MM.1S (cell line): ENCODE data around the gene IER2.

Experiments
- DNase-seq: peaks from one replicate; pipeline ENCODE4 v3.0.0-alpha.2; 2015
- H2AFZ ChIP-seq: fragments of 300-600 bp; sonication (generic); 2 replicates; pipeline ENCODE4 v1.6.0; 2016; ENCODE audit warnings: antibody characterized with exemption, low read length
- H3F3A ChIP-seq: fragments of 300-600 bp; sonication (generic); 2 replicates; pipeline ENCODE4 v1.6.1; 2016; ENCODE audit warnings: mild to moderate bottlenecking, antibody characterized with exemption, low read length, moderate library complexity, mixed read lengths; ENCODE audit not compliant: insufficient read depth
- H3K27ac ChIP-seq: fragments of 300-600 bp; sonication (generic); 2 replicates; pipeline ENCODE4 v1.5.1; 2016; ENCODE audit warnings: mild to moderate bottlenecking, low read length
- H3K27me3 ChIP-seq: fragments of 300-600 bp; sonication (generic); replicated peaks from 2 replicates; pipeline ENCODE4 v1.6.0; 2016; ENCODE audit warnings: low read length; ENCODE audit not compliant: insufficient read depth
- H3K36me3 ChIP-seq: fragments of 300-600 bp; sonication (generic); replicated peaks from 2 replicates; pipeline ENCODE4 v1.6.1; 2016; ENCODE audit warnings: mild to moderate bottlenecking, low read length, mixed read lengths; ENCODE audit not compliant: insufficient read depth
- H3K4me1 ChIP-seq: fragments of 300-600 bp; sonication (generic); 2 replicates; pipeline ENCODE4 v1.6.1; 2016; ENCODE audit warnings: low read length, mixed read lengths
- H3K4me2 ChIP-seq: fragments of 300-600 bp; sonication (generic); 2 replicates; pipeline ENCODE4 v1.6.0; 2016; ENCODE audit warnings: low read depth, low read length
- H3K4me3 ChIP-seq: fragments of 300-600 bp; sonication (generic); 2 replicates; pipeline ENCODE4 v1.5.1; 2016; ENCODE audit warnings: low read length, mixed read lengths
- H3K79me2 ChIP-seq: fragments of 300-600 bp; sonication (generic); 2 replicates; pipeline ENCODE4 v1.6.1; 2016; ENCODE audit warnings: mixed run types, low read length, mixed read lengths
- H3K9ac ChIP-seq: fragments of 300-600 bp; sonication (generic); 2 replicates; pipeline ENCODE4 v1.6.1; 2016; ENCODE audit warnings: low read length, mixed read lengths
- H3K9me2 ChIP-seq: fragments of 300-600 bp; sonication (generic); replicated peaks from 2 replicates; pipeline ENCODE4 v1.6.1; 2016; ENCODE audit warnings: mild to moderate bottlenecking, low read length, mixed read lengths; ENCODE audit not compliant: insufficient read depth
- H3K9me3 ChIP-seq: fragments of 300-600 bp; sonication (generic); replicated peaks from 2 replicates; pipeline ENCODE4 v1.6.1; 2016; ENCODE audit warnings: mild to moderate bottlenecking, low read length, mixed read lengths; ENCODE audit not compliant: insufficient read depth
- H4K20me1 ChIP-seq: fragments of 300-600 bp; sonication (generic); 2 replicates; pipeline ENCODE4 v1.6.1; 2016; ENCODE audit warnings: mild to moderate bottlenecking, low read length, moderate library complexity, mixed read lengths; ENCODE audit not compliant: insufficient read depth
- CTCF ChIP-seq: fragments of 300-600 bp; sonication (generic); IDR thresholded peaks from 2 replicates; pipeline ENCODE4 v1.5.1; 2016; ENCODE audit warnings: antibody characterized with exemption, low read length, mixed read lengths
- EZH2 ChIP-seq: fragments of 300-600 bp; sonication (generic); optimal IDR thresholded peaks from 2 replicates; pipeline ENCODE3; 2017; ENCODE audit warnings: low read depth, mild to moderate bottlenecking, antibody characterized with exemption, low read length, mixed read lengths
- EZH2phosphoT487 ChIP-seq: fragments of 300-600 bp; sonication (generic); IDR thresholded peaks from 2 replicates; pipeline ENCODE4 v1.6.1; 2018; ENCODE audit warnings: antibody characterized with exemption, low read length

IER2 gene

GRCh38 chr19:13132471-13133180 is 17.6 kb upstream of the IER2 start:
- H3K9me2 ChIP-seq, result no peaks in the 10 kb centered on the region
- no peaks in the 10 kb centered on the region for H3K9me3 ChIP-seq
- H3K36me3 ChIP-seq, result 0 out of 2 replicates have a peak, but pooled peaks cover 7% of the 10 kb centered on the region
- H3K27ac ChIP-seq, result no peak overlapping the region
- no peaks in the 10 kb centered on the region for H3K27me3 ChIP-seq
- H4K20me1 ChIP-seq, result no peaks in the 10 kb centered on the region
- no peak for DNase-seq
- H2AFZ ChIP-seq, result no peak overlapping the region
- no peaks in the 10 kb centered on the region for H3K4me1 ChIP-seq
- no peak overlapping the region for H3K4me3 ChIP-seq
- H3F3A ChIP-seq, result no peaks in the 10 kb centered on the region
- peaks cover 57% of the 10 kb centered on the region for H3K79me2 ChIP-seq
- TF ChIP-seq EZH2 (no peak), CTCF (no peak), EZH2phosphoT487 (no peak)
- H3K4me2 ChIP-seq, result no peak overlapping the region
- no peak overlapping the region for H3K9ac ChIP-seq

- Histone ChIP-seq H3F3A (no peaks in the 10 kb centered on the region), H3K27ac (no peak overlapping the region), H2AFZ (no peak overlapping the region), H4K20me1 (no peaks in the 10 kb centered on the region), H3K79me2 (peaks cover 49% of the 10 kb centered on the region), H3K4me3 (no peak overlapping the region), H3K9ac (no peak overlapping the region), H3K9me3 (no peaks in the 10 kb centered on the region), H3K36me3 (0 out of 2 replicates have a peak, but pooled peaks cover 7% of the 10 kb centered on the region), H3K27me3 (no peaks in the 10 kb centered on the region), H3K9me2 (no peaks in the 10 kb centered on the region), H3K4me1 (no peaks in the 10 kb centered on the region), H3K4me2 (no peak overlapping the region)
- DNase-seq, result no peak
- no peak for TF ChIP-seq EZH2phosphoT487
- TF ChIP-seq EZH2, result no peak
- no peak for TF ChIP-seq CTCF
These were observed 16.9 kb upstream of the IER2 start for GRCh38 chr19:13133241-13133870.

GRCh38 chr19:13134626-13135025 is 15.6 kb upstream of the IER2 start:
- H3K79me2 ChIP-seq, result peaks cover 37% of the 10 kb centered on the region
- no peaks in the 10 kb centered on the region for H3K27me3 ChIP-seq
- H3K4me1 ChIP-seq, result no peaks in the 10 kb centered on the region
- DNase-seq, result no peak
- H3K9me2 ChIP-seq, result no peaks in the 10 kb centered on the region
- H3F3A ChIP-seq, result no peaks in the 10 kb centered on the region
- TF ChIP-seq EZH2 (no peak), CTCF (no peak), EZH2phosphoT487 (no peak)
- no peak overlapping the region for H3K4me3 ChIP-seq
- no peak overlapping the region for H2AFZ ChIP-seq
- H3K27ac ChIP-seq, result no peak overlapping the region
- 0 out of 2 replicates have a peak, but pooled peaks cover 7% of the 10 kb centered on the region for H3K36me3 ChIP-seq
- no peaks in the 10 kb centered on the region for H3K9me3 ChIP-seq
- H3K4me2 ChIP-seq, result no peak overlapping the region
- H3K9ac ChIP-seq, result no peak overlapping the region
- H4K20me1 ChIP-seq, result no peaks in the 10 kb centered on the region
